Fibroblast of gingiva (primary cell): ENCODE measurements around the gene BSN.

Source experiments
- DNase-seq: peaks from one replicate; pipeline ENCODE4 v3.0.0-alpha.2; 2011; ENCODE audit warnings: low read depth

The BSN gene

GRCh38 chr3:49553692-49554632, at the start of gene BSN:
Gene BSN (plus strand): TSS chr3:49554477. CDS start chr3:49554603, 126 bp downstream.
- DNase-seq, result peak; percentile 82

GRCh38 chr3:49506906-49507305, 47.4 kb upstream of the BSN start:
- no peak for DNase-seq

- DNase-seq, result no peak
These were observed 45.2 kb upstream of the BSN start for GRCh38 chr3:49509028-49509561.

GRCh38 chr3:49511639-49512038, 42.6 kb upstream of the BSN start:
- no peak for DNase-seq

- DNase-seq, result no peak
These were observed 41.4 kb upstream of the BSN start for GRCh38 chr3:49512781-49513355.

GRCh38 chr3:49513494-49514124, 40.7 kb upstream of the BSN start:
- no peak for DNase-seq

- no peak for DNase-seq
These were observed 36.3 kb upstream of the BSN start for GRCh38 chr3:49518016-49518415.

DNA sequence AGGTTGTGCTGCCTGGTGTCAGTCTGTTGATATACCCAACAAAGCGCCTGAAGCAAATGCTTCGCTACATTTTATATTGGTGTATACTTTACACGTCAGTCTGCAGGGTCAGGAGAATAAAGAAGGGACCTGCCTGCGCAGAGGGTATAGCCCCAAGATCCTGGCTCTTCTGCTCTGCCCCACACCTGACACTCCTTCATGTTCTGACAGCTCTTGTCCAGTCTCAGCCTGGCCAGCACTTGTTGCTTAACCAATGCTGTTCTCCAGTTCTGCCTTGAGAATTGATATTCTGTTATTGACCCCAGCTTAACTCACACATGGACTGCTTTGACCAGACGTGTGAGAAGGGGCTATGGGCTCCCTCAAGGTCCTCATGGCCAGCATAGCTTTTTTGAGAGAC, 35.8 kb upstream of the BSN start:
- DNase-seq, result no peak

DNA sequence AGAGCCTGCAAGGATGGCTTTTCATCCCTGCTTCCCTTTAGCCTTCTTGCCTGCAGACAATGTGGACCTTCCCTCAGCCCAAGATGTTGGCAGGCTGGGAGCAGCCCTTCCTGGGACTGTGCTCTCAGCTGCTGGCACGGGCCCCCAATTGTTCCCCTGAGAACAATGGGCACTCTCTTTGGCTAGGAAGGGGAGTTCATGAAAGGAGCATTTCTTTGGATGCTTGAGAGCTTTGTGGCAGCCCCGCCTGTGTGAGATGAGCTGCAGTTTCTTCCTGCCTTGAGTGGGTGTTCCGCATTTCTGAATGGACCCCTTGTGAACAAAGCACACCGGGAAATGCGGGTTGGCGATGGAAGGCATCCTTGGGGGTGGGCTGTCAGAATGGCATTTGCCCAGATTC, 35.0 kb upstream of the BSN start:
- no peak for DNase-seq

GRCh38 chr3:49519916-49520385, 34.3 kb upstream of the BSN start:
- DNase-seq, result no peak

- no peak for DNase-seq
These were observed 30.2 kb upstream of the BSN start for GRCh38 chr3:49523756-49524747.

DNA sequence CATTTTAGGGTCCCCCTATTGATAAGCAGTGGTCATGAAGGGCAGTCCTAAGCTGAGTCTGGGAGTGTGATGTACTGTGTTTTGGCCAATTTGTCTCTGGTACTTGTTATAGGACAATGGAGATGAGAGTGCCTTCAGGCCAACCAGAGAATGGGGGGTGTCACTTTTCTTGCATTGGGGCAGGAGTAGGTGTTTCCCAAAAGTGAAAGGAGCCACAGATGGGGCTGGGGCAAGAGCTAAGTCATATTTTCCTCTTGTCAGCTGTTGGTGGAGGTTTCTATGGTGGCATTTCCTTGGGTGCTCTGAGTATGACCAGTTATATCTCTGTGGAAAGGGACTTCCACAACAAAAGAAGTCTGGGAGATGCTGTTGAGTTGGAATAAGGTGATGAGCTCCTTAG, 24.7 kb upstream of the BSN start:
- no peak for DNase-seq

DNA sequence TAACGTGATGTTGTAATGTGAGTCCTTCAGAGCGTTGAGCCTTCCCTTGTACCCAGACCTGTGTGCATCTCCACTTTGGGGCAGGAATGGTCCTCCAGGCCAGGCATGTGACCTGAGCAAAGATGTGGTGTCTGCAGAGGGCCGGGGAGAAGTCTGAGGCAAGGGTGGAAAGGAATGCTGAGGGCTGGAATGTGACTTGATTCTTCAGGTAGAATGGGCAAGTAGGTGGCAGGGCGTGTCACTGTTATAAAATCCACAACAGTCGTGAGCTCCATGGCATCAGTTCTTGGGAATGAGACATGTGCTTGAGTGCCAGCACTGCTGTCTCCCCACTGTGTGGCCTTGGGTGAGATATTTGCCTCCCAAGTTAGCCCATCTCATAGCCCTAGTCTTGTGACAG, 24.0 kb upstream of the BSN start:
- DNase-seq, result no peak

GRCh38 chr3:49530701-49531100, 23.6 kb upstream of the BSN start:
- no peak for DNase-seq

GRCh38 chr3:49531218-49531617, 23.1 kb upstream of the BSN start:
- no peak for DNase-seq

DNA sequence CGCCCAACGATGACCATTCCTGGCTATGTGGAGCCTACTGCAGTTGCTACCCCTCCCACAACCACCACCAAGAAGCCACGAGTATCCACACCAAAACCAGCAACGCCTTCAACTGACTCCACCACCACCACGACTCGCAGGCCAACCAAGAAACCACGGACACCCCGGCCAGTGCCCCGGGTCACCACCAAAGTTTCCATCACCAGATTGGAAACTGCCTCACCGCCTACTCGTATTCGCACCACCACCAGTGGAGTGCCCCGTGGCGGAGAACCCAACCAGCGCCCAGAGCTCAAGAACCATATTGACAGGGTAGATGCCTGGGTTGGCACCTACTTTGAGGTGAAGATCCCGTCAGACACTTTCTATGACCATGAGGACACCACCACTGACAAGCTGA, 22.6 kb upstream of the BSN start:
- DNase-seq, result no peak

GRCh38 chr3:49533031-49533430, 21.2 kb upstream of the BSN start:
- no peak for DNase-seq

GRCh38 chr3:49533786-49534519, 20.3 kb upstream of the BSN start:
- no peak for DNase-seq

GRCh38 chr3:49534581-49535441, 19.5 kb upstream of the BSN start:
- no peak for DNase-seq
